ENCODE results near the gene SMAD4.
"Not testable (repeated sequence)": the region's sequence is repeated elsewhere in the genome, so short reads cannot be mapped to it uniquely, and the experiment has no call there.

Gene SMAD4

GRCh38 chr18:51111633-51112355 is 81.8 kb downstream of the SMAD4 start:
- DNase-seq (ENCODE audit: low read depth): not testable (repeated sequence)

GRCh38 chr18:51116996-51117395 is 87.0 kb downstream of the SMAD4 start:
- not testable (repeated sequence) for DNase-seq (ENCODE audit: low read depth)

GRCh38 chr18:51119561-51119960 is 89.5 kb downstream of the SMAD4 start:
- DNase-seq (ENCODE audit: low read depth): not testable (repeated sequence)

DNA sequence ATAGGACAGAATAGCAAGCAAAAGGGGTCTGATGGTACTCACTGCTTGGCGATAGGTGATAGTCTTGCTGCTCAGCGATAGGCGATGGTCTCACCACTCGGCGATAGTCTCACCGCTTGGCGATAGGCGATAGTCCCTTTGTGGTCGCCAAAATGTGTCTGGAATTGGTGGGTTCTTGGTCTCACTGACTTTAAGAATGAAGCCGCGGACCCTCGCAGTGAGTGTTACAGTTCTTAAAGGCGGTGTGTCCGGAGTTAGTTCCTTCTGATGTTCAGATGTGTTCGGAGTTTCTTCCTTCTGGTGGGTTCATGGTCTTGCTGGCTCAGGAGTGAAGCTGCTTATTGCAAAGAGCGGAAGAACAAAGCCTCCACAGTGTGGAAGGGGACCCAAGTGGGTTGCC is 90.0 kb downstream of the SMAD4 start:
- DNase-seq (ENCODE audit: low read depth): not testable (repeated sequence)

DNA sequence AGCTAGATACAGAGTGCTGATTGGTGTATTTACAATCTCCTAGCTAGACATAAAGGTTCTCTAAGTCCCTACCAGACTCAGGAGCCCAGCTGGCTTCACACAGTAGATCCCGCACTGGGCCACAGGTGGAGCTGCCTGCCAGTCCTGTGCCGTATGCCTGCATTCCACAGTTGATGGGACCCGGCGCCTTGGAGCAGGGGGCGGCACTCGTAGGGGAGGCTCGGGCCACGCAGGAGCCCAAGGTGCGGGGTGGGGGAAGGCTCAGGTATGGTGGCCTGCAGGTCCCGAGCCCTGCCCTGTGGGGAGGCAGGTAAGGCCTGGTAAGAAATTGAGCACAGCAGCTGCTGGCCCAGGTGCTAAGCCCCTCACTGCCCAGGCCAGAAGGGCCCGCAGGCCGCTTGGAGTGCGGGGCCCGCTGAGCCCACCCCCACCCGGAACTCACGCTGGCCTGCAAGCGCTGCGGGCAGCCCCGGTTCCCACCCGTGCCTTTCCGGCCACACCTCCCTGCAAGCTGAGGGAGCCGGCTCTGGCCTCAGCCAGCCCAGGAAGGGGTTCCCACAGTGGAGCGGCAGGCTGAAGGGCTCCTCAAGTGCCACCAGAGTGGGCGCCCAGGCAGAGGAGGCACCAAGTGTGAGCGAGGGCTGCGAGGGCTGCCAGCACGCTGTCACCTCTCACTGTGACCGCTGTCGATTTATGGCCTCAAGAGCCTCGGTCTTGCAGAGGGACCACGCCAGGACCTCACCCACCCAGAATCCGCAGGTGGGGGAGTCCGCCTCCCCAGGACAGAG is 91.0 kb downstream of the SMAD4 start:
- no peak for DNase-seq (ENCODE audit: low read depth)

DNA sequence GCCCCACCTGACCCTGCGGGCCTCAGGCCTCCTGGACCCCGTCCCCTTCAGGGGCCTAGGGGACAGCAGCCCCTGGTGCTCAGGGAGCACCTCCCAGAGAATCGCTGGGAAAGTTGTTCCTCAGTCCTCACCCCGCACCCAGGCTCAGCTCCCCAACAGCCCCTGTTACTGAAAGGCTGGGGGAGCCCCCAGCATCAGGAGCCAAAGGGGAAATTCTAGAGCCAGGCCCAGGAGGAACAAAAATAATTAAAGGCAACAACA is 91.5 kb downstream of the SMAD4 start:
- DNase-seq (ENCODE audit: low read depth): no peak

DNA sequence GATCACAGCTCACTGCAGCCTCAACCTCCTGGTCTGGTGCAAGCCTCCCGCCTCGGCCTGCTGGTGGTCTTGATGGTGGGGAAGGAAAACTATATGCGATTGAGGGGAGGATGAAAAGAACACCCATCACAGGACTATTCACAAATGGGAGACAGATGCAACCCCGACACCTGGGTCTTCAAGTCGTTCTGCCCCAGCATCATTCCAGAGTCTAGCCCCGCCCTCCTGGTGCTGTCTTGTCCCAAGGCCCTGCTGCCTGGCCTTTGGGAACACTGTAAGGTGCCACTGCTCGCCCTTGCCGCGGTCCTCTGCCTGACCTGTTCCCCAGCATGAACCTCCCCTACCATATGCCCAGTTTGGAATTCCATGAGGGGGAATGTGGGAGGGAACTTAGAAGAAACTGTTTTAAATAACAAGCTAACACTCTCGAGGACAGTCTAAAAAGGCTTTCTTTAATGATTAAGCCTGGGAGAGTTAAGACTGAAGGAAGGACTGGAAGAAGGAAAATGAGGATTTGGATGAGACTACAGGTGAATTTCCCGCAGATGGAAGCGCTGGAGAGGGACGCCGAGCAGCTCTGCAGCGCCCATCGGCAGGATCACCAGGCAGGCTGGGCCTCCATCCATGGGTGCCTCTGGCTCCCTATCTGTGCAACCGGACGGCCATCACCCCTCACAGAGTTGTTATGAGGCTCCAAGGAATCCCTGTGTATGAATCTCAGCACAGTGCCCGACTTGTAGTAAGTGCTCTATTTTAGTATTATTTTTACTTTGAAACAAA is 92.4 kb downstream of the SMAD4 start:
- DNase-seq (ENCODE audit: low read depth): no peak

- no peak for DNase-seq (ENCODE audit: low read depth)
Measured at GRCh38 chr18:51123046-51123395, 93.0 kb downstream of the SMAD4 start.

GRCh38 chr18:51123481-51123880 is 93.5 kb downstream of the SMAD4 start:
- no peak for DNase-seq (ENCODE audit: low read depth)

DNA sequence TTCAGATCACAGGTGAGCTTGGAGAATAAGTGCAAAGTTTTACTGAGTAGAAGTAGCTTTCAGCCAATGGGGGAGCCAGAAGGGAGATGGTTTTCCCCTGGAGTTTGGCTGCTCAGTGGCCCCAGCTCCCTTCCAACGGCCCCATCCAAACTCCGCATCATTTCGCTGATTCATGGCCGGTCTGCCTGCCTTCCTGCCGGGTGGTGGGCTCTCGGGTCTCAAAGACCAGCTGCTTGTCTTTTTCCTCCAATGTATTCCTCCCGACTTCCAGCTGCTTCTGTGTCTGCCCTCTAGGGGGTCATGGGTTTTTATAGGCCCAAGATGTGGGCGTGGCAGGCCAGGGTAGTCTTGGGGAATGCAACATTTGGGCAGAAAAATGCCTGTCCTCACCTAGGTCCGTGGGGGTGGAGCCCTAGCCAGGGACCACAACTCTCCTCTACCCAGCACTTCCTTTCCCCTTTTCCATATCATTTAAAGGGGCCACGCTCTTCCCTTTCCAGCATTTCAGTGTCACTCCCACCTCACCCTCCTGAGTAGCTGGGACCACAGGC is 94.0 kb downstream of the SMAD4 start:
- no peak for DNase-seq (ENCODE audit: low read depth)

DNA sequence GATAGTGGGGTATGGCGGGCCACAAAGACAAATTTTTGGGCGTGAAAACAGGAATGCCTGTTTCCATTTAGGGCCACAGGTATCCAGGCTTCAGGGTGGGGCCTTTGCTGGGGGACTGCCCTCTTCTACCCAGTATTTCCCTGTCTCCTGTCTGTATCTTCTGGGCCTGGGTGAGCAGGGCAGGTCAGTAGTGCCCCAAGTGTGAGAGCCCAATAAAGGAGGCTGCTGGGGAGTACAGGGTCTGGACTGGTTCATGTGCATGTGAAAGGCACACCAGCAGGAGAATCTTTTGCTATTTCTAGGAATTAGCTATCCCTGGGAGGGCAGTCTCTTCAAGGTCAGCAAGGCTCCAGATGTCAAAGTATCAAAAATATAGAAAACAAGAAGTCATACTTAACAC is 96.0 kb downstream of the SMAD4 start:
- DNase-seq (ENCODE audit: low read depth): no peak

DNA sequence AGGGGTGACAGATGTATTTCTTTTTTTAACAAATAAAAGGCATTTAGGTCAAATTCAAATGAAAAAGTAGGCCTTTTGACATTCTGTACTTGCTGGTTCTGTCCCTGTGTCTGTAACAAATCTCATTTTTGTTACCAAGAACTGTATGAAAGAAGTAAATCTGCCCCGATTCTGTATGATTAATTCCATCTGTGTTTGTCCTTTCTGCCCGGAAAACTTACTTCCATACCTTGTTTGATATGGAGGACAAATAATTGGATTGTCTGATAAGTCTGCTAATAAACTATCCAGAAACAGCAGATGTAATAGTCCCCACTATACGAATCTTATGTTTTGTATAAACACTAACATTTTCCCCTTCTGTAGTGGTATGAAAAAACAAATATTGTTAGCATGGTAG is 97.7 kb downstream of the SMAD4 start:
- no peak for DNase-seq (ENCODE audit: low read depth)

DNA sequence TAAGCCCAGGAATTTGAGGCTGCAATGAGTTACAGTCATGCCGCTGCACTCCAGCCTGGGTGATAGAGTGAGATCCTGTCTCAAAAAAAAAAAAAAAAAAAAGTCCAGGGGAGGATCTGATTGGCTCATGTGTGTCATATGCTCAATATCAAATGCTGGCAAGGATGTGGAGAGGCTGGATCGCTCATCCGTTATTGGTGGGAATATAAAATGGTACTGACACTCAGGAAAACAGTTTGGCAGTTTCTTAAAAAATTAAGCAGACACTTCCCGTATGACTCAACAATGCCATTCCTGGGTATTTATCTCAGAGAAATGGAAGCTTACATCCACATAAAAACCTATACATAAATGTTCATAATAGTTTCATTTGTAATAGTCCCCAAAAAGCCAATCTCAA is 98.5 kb downstream of the SMAD4 start:
- no peak for DNase-seq (ENCODE audit: low read depth)

DNA sequence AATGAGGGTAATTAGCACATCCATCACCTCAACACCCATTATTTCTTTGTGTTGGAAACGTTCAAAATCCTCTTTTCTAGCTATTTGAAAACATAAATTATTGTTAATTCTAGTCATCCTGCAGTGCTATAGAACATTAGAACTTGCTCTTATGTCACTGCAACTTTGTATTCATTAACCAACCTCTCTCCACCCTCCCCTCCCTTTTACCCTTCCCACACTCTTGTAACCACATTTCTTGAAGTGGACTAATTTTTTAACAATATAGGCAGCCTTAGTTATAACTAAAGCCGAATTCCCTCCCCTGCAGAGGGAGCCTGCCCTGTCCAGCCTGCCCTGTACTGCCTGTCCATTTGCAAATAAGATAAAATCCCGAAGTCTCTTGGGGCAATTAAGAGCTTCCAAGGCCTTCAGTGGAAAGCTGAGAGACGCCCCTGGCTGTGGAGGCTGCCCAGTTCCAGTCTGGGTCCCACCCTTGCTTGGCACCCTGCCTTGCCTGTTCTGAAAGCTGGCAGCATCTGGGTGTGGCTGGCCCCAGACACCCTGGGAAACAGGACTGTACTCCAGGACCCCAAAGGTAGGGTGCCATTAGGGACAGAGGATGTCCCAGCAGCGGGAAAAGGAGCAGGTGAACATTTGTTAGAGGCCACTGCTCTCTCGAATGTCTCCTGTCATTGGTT is 102.4 kb downstream of the SMAD4 start:
- no peak for DNase-seq (ENCODE audit: low read depth)

DNA sequence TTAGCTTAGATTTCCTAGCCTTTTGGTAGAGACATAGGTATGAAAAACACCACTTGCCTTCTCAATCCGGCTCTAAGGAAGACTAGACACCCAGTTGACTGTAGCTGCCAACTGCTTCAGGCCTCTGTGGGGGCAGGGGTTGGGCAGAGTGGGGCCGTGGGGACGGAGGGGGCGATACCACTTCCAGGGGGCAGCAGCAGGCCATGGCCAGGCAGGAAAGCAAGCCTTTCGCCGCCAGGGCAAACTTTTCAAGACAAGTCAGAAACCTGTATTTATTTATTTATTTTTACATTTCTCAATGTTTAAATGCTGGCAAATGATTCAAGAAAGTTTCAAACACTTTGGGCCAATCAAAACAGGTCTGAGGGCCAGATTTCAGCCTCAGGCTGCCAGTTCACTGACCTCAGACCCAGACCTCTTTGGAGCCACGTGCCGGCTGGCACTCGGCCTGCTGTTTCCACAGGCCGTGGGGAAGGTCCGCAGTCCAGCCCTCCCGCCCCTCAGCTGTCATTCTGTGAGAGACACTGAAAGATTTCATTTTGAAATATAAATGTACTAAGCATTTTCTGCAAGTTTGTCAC is 103.7 kb downstream of the SMAD4 start:
- DNase-seq (ENCODE audit: low read depth): no peak
